ENCODE measurements around the gene RHBDD1.

RHBDD1 gene

DNA sequence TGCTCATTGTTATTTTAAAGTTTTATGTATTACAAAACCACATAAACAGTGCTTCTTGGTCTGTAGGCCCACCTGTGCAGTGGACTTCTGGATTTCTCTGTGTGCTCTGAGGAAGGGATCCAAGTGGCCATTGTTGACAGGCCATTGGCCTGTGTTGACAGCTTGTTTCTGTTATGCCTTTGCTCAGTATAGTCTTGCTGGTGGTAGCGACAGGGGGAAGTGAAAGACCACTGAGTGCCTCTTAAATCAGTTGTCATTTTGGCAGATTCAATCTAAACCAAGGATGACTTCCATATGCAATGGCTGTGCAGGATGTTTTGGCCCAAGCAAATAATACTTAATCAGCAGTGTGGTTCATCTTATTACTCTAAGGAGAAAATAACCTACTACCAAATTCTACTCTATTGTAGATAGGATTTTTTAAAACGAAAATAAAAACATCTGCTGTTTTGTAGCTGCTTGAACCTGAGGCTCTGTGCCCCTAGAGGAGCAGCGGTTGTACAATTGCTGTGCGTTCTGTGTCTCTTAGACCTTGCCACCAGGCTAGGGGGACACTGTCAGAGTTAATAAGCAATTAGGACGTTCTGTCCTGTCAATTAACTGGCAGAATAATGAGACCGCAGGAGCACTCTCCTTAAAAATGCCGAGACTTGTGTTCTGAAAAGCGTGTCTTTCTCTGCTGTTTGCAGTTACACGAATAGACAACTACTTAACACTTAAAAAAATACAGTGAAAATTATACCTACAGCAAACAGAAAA, 108.2 kb downstream of the RHBDD1 start:
- DNase-seq = no peak

- DNase-seq = no peak
Observed at GRCh38 chr2:226953206-226953605, 117.4 kb downstream of the RHBDD1 start.

DNA sequence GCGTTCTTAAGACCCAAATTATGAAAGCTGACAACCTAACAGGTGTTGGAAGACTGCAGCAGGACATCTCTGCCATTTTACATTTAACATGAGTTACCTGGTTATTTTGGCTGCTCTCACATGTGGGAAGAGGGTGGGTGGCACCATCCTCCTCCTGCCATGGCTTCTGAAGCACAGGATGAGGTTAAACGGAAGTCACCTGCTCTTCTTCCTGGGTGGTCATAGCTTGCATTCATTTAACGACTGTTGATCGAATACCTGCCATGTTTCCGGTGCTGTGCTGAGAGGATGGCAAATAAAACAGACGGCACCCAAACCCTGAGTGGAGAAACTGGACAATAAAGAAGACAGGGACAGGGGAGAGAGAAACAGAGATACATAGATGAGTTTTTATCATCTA, 118.0 kb downstream of the RHBDD1 start:
- DNase-seq = no peak

DNA sequence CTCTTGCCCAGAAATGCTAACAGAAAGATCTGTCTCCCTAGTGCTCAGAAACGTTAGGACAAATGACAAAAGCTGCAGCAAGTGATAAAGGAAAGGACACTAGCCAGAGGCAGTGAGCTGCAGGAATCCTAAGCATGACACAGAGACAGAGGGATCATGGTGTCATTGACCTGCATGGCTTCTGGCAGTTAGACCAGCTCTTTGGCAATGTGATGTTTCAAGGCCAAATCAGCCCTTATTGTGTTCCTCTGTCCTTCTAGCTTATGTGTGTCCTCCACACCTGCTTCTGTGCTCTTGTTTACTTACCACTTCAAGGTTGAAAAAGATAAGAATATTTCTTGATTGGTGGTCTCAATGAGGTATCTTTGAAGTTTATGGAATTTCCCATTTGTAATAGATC, 120.8 kb downstream of the RHBDD1 start:
- no peak for DNase-seq

DNA sequence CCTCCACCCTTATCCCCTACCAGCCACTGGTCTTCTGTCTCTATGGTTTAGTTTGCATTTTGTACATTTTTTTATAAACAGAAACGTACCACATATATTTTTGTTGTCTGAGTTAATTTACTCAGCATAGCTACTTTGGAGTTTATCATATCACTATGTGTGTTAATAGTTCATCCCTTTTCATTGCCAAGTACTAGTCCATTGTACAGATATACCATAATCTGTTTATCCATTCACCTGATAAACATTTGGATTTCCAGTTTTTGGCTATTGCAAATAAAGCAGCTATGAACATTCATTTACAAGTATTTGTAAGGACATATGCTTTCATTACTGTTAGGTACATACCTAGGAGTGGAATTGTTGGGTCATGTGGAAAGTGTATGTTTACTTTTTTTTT, 123.6 kb downstream of the RHBDD1 start:
- DNase-seq = no peak

GRCh38 chr2:226962176-226962773, 126.4 kb downstream of the RHBDD1 start:
- no peak for DNase-seq

- DNase-seq = no peak
Observed at GRCh38 chr2:226963528-226963927, 127.7 kb downstream of the RHBDD1 start.

GRCh38 chr2:226965376-226965775, 129.5 kb downstream of the RHBDD1 start:
- DNase-seq = no peak

GRCh38 chr2:226969417-226970080, 133.7 kb downstream of the RHBDD1 start:
- no peak for DNase-seq

DNA sequence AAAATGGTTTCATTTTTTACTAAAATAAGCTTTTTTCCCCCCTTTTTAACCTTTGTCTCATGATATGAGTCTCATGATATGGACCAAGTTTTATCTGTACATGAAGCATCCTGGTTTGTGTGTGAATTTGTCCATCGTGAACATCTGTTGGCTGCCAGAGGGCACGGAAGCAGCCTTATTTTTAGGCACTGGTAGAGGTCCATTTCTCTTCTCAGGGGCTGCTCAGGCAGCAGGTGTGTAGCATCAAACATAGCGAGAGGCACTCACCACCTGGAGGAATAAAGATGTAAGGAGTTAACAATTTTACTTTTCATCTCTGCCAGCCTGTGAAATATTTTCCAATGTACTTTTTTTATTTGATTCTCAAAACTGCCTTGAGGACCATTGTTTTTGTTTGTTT, 134.5 kb downstream of the RHBDD1 start:
- no peak for DNase-seq

DNA sequence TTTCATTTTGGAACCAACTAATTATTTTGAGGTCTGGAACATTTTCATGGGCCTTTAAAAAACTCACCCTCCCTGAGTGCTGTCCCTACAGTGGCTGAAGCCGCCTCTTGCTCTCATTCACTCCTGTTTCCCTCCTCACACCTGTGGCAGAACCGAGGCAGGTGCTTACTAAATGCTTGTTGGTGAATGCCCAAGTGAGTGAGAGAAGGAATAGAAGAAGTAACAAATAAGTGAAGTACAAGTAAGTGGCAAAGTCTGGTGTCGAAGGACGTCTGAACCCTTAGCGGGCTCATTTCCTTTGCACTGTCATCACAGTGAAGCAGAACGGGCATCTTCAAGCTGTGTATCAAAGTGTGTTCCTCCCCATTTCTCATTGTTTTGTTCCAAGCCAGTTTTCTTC, 135.2 kb downstream of the RHBDD1 start:
- no peak for DNase-seq

- DNase-seq = no peak
Observed at GRCh38 chr2:226971770-226972169, 135.9 kb downstream of the RHBDD1 start.

GRCh38 chr2:226973816-226974215, 138.0 kb downstream of the RHBDD1 start:
- DNase-seq = no peak

DNA sequence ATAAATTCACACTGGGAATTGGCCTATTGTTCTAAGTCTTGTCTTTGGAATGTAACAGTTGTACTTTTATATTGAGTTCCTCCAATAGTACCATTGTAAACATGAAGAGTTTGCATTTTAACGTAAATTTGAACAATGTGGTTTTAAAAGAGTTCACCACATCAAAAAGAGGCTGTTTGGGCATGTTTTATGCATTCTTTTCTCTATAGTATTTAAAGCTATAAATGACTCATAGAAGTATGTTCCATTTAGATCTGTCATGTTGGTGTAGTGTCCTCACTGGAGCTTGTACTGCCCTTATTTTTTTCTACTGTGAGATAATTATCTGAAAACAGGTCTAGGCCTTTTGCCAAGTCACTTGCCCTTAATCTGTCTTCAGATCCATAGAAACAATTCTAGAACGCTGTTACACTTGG, 141.9 kb downstream of the RHBDD1 start:
- DNase-seq = no peak

DNA sequence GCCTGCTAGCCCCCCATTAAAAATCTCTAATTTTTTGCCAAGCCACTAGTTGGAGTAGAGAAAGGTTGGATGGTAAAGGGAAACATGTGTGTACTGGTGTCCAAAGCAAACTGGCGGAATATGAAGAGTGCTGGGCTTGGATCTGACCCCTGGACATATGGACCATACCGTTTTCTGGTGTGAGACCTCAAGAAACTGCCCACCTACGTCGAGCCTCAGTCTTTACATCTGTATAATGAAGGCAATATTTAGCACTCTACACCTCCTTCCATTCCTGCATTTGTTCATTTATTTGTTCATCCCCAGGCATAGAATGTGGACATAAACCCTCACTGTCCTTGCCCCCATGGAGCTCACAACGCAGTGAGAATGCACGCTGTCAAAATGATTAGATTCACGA, 142.4 kb downstream of the RHBDD1 start:
- DNase-seq = no peak

DNA sequence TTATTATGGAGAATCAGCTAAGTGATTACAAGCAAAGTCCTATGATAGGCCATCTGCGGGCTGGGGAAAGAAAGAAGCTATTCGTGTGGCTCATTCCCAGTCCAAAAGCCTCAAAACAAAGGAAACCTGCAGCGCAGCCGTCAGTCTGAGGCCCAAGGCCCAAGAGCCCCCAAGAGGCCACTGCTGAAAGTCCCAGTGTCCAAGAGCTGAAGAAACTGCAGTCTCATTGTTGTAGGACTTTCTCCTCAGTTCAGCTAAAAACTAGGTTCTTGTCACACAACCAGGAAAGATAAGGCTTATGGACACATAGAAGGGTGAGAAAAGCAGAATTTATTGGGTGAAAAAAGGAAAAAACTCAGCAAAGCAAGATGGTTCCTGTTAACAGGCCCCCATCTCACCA, 143.2 kb downstream of the RHBDD1 start:
- DNase-seq = no peak

- DNase-seq = no peak
Observed at GRCh38 chr2:226981791-226982326, 146.0 kb downstream of the RHBDD1 start.

- DNase-seq = no peak
Observed at GRCh38 chr2:226983895-226984749, 148.3 kb downstream of the RHBDD1 start.

DNA sequence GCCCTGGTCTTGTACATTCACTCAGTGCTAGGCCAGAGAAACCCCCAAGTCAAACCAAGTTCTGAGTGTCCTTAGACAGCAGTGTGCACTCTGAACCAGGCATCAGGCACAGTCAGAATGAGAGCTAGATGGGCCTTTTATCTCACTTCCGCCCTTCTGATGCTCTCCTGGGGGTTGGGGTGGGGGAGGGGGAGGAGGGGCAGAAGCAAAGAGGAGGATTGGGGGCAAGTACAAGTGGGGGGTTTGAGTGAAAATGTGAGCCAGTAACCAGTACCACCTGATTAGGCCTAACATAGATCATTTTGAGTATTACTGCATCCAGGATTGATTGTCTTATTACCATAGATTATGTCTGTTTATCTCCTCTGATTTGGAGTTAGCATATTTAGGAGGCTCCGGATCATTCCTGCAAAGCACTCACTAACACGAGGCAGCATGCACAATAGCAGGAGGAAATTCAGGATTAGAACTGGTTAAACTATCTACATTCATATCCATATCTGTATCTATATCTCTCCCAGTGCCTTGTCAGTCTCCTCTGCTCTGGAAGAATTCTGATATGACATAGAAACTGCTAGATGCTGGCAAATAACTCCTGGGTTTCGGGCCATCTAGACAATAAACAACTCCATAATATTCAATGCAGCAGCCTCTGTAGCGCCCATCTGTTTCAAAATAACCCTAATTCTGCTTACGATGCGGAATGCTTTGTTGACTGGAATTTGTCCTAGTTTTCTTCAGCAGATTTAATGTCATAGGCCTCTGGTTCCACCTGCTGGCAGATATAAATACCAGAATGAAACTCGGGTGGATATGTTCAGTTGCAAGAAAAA, 149.1 kb downstream of the RHBDD1 start:
- no peak for DNase-seq

DNA sequence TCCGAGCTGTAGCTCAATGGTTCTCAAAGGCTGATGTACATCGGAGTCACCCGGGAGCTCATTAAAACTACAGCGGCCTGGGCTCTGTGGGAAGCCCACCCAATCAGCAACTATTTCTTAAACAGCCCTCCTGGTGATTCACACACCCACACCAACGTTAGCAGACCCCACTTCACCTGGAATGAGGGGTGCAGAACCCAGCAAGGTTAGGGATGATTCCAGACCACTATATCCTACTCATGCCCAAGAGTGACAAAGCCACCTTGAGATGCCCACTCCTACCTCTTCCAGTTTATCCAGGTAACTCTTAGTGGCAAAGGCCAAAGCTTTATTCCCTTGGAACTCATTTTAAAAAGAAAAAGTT, 149.7 kb downstream of the RHBDD1 start:
- no peak for DNase-seq

GRCh38 chr2:226991663-226992062, 155.8 kb downstream of the RHBDD1 start:
- no peak for DNase-seq

DNA sequence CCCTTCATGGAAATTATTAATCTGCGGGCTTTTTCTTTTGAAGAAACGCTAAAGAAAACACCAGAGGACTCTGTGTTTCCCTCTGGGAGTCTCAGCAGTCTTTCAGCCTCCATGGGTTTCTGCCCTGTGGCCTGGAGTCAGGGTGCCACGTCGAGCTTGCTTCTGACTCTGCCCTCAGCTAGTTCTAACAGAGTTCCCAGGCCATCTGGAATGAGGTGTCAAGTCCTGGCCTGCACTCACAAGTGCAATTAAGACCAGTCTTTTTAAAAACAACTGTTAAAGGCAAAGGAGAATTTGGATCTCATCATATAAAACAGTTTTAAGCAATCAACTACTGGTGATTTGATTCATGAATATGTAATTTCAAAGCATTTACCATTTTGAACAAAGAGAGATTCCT, 157.3 kb downstream of the RHBDD1 start:
- no peak for DNase-seq
